BLaER1 (cell line): ENCODE results near the gene TENT5C.

Experiments
- H3K27ac ChIP-seq: shearing (Covaris generic); formaldehyde crosslinking; 2 replicates; pipeline ENCODE4 v1.8.1; 2022
- H3K27me3 ChIP-seq: shearing (Covaris generic); formaldehyde crosslinking; 2 replicates; pipeline ENCODE4 v1.8.1; 2022
- H3K36me3 ChIP-seq: shearing (Covaris generic); formaldehyde crosslinking; 2 replicates; pipeline ENCODE4 v1.8.1; 2022
- H3K4me1 ChIP-seq: shearing (Covaris generic); formaldehyde crosslinking; 2 replicates; pipeline ENCODE4 v1.8.1; 2022
- H3K4me2 ChIP-seq: shearing (Covaris generic); formaldehyde crosslinking; 2 replicates; pipeline ENCODE4 v1.8.1; 2022
- H3K4me3 ChIP-seq: shearing (Covaris generic); formaldehyde crosslinking; 2 replicates; pipeline ENCODE4 v1.8.1; 2022
- H3K9ac ChIP-seq: shearing (Covaris generic); formaldehyde crosslinking; 2 replicates; pipeline ENCODE4 v1.8.1; 2022
- H3K9me3 ChIP-seq: shearing (Covaris generic); formaldehyde crosslinking; 2 replicates; pipeline ENCODE4 v1.8.1; 2022
- H4K20me1 ChIP-seq: shearing (Covaris generic); formaldehyde crosslinking; 2 replicates; pipeline ENCODE4 v1.8.1; 2022
- Cebpa-rat ChIP-seq: shearing (Covaris generic); IDR thresholded peaks from 2 replicates; pipeline ENCODE4 v1.8.1; 2022

Gene TENT5C

DNA sequence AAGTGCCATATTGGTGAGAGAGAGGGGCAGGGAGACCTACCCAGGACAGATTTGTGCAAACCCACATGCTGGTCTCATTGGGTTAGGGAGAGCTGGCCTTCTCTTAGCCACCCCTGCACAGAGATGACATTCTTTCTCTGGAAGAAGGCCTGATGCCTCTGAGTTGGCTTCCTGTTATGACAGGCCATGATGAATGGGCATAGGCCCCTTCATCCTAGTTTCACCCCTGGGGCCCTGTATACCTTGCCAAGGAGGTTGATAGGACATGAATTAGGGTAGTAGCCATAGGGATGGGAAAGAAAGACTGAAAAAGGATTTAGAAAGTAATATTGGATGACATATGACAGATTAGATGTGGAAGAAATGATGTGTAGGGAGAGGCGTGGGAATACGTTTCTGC is 46.6 kb downstream of the TENT5C start:
- TF ChIP-seq Cebpa-rat: no peak
- H3K4me1 ChIP-seq: peaks cover 24% of the 10 kb centered on the region
- H3K9ac ChIP-seq: no peak overlapping the region
- H4K20me1 ChIP-seq: no peaks in the 10 kb centered on the region
- H3K4me3 ChIP-seq: no peak overlapping the region
- H3K36me3 ChIP-seq: no peaks in the 10 kb centered on the region
- no peak overlapping the region for H3K4me2 ChIP-seq
- H3K9me3 ChIP-seq: no peaks in the 10 kb centered on the region
- no peak overlapping the region for H3K27ac ChIP-seq
- no peaks in the 10 kb centered on the region for H3K27me3 ChIP-seq

DNA sequence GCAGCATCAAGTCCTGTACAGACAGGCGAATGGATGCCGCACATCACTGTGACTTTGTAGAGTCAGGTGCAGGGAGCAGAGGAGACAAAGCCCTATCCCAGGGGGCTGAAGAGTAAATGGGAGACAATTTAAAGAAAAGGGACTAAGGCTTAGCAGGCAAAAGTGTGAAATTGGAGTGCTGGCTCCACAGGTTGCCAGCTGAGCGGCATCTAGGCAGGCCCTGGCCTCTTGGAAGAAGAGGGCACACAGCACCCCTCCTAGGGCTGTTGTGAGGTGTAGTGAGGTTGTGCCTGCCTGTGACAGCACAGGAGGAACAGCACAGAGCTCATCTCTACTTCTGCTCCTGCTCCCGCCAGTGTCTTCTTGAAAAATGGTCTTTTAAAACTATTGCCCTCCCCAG is 47.3 kb downstream of the TENT5C start:
- no peak for TF ChIP-seq Cebpa-rat
- Histone ChIP-seq H3K9me3 (no peaks in the 10 kb centered on the region), H4K20me1 (no peaks in the 10 kb centered on the region), H3K9ac (no peak overlapping the region), H3K27me3 (no peaks in the 10 kb centered on the region), H3K4me1 (peaks cover 28% of the 10 kb centered on the region), H3K4me3 (no peak overlapping the region), H3K36me3 (no peaks in the 10 kb centered on the region), H3K4me2 (no peak overlapping the region), H3K27ac (no peak overlapping the region)

DNA sequence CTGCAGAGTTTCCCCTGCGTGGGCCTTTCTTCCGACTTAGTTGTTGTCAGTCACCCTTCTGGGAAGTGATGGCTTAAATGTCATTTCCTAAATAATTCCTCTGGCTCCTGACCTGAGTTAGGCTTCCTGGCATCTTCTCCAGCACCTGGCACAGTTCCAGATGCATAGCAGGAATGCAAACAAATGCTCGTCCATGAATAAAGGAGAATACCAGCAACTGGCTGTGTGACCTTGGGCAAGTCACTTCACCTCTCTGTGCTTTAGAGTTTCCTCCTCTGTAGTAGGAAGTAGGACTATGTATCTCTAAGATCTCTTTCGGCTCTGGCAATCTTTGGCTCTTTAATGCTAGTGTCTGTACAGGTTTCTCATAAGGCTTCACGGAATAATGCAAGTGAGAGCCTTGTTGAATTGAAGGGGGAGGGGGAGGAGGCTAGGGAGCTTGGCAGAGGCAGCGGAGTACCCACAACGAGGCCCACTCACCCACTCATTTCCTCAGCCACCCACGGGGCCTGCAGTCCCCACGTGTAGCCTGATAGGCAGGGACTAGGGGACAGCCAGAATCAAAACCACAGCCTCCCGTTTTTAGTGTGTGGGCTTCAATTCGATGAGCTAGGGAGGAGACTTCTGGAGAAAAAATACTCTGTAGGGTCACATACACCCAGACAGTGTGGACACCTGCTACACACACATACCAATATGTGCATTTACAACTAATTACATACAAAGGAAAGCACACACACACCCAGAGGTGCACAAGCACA is 48.1 kb downstream of the TENT5C start:
- Histone ChIP-seq H4K20me1 (no peaks in the 10 kb centered on the region), H3K4me2 (peak overlapping the region; percentile 11), H3K4me3 (no peak overlapping the region), H3K4me1 (peaks cover 35% of the 10 kb centered on the region), H3K9me3 (no peaks in the 10 kb centered on the region), H3K27ac (no peak overlapping the region), H3K9ac (no peak overlapping the region), H3K27me3 (no peaks in the 10 kb centered on the region), H3K36me3 (no peaks in the 10 kb centered on the region)
- TF ChIP-seq Cebpa-rat: no peak

DNA sequence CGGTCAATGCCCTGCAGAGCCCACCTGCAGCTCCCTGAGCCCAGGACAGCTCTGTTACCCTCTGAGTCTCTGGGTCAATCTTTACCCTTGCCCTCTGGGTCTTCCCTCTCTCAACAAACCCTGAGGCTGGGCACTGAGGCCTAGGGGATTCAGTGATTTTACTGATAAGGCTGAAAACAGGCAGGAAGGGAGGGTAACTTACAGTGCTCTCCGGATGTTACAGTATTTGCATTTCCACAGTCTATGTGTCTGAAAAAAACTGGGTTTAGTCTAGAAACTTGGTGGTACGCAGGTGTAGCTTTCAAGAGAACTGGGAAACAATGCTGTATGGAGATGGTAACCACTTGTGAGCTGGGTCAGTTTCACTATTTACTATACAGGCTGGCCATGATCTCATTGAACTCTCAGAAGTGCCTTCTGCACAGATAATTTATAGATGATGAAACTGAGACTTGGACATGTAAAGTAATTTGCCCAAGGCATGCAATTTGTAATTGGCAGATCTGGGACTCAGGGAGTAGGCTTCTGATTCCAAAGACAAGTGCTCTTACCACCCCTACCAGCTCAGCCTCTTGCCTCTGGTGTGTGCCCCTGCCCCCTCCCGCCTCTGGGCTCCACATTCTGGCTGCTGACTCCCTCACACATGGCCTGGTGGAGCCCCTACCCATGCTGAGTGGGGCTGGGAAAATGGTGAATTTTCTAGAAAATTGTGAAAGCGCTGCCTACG is 48.8 kb downstream of the TENT5C start:
- Histone ChIP-seq H3K4me3 (no peak overlapping the region), H3K9me3 (no peaks in the 10 kb centered on the region), H3K4me2 (peak overlapping the region; percentile 11), H3K27me3 (no peaks in the 10 kb centered on the region), H3K36me3 (no peaks in the 10 kb centered on the region), H4K20me1 (no peaks in the 10 kb centered on the region), H3K4me1 (peaks cover 43% of the 10 kb centered on the region), H3K27ac (no peak overlapping the region), H3K9ac (no peak overlapping the region)
- TF ChIP-seq Cebpa-rat: no peak

DNA sequence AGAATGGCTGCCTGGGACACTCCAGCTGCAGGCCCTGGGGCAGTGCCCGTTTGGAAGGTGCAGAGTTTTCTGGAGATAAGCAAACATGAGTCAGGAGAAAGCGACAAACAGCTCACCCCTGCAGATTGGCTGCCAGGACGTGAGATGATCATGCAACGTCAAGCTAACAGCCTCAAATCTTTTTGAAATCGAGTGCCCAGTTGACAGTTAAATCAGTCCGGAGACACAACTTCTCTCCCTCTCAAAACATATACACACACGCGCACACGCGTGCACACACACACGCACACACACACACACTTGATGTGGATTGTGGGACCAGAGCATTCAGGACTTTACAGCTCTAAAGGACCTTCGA is 49.4 kb downstream of the TENT5C start:
- no peaks in the 10 kb centered on the region for H4K20me1 ChIP-seq
- no peak overlapping the region for H3K4me2 ChIP-seq
- no peak overlapping the region for H3K27ac ChIP-seq
- H3K9ac ChIP-seq: no peak overlapping the region
- no peak for TF ChIP-seq Cebpa-rat
- H3K36me3 ChIP-seq: no peaks in the 10 kb centered on the region
- no peaks in the 10 kb centered on the region for H3K27me3 ChIP-seq
- no peaks in the 10 kb centered on the region for H3K9me3 ChIP-seq
- H3K4me1 ChIP-seq: peaks cover 48% of the 10 kb centered on the region
- no peak overlapping the region for H3K4me3 ChIP-seq

DNA sequence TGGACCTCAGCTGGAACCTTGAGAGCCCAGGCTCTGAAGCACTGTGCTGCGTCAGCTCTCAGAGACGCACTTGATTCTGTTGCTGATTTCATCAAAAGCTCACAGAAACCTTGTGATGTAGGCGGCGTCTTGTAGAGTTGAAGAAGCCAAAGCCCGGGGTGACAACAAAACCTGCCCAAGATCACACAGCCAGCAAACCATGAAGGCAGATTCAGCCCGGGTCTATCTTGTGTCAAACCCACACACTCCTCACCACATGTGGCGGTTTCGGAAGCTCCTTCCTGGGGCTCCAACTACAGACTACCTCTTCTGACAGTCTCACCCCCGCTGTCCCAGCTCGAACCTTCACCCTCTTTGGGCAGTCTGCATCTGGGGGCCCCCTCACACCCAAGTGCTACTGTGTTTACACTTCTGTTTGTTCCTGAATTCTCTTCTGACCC is 50.4 kb downstream of the TENT5C start:
- Histone ChIP-seq H3K4me2 (peak overlapping the region; percentile 49), H3K9ac (no peak overlapping the region), H3K9me3 (no peaks in the 10 kb centered on the region), H3K27me3 (no peaks in the 10 kb centered on the region), H4K20me1 (no peaks in the 10 kb centered on the region), H3K4me3 (no peak overlapping the region), H3K4me1 (peaks cover 58% of the 10 kb centered on the region), H3K36me3 (no peaks in the 10 kb centered on the region), H3K27ac (no peak overlapping the region)
- no peak for TF ChIP-seq Cebpa-rat

DNA sequence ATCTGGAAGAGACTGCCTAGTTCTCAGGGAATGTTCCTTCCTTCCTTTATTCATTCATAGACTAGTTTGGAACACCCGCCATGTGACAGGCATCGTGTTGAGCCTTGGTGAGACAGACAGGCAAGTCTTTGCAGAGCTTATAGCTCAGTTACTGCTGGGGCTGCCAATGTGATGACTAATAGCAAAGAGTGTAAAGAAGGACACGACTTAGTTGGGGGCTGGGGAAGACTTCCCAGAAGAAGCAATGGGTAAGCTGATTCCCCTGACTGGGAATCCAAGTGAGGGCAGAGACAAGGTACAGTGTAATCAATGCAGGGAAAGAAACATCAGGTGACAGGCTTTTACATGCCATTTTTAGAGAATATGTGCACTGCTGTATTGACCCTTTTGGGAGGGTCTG is 51.2 kb downstream of the TENT5C start:
- H3K27ac ChIP-seq: no peak overlapping the region
- H3K9me3 ChIP-seq: no peaks in the 10 kb centered on the region
- no peak overlapping the region for H3K9ac ChIP-seq
- no peak overlapping the region for H3K4me3 ChIP-seq
- H3K4me2 ChIP-seq: no peak overlapping the region
- H3K36me3 ChIP-seq: no peaks in the 10 kb centered on the region
- H3K27me3 ChIP-seq: no peaks in the 10 kb centered on the region
- peaks cover 60% of the 10 kb centered on the region for H3K4me1 ChIP-seq
- H4K20me1 ChIP-seq: no peaks in the 10 kb centered on the region
- TF ChIP-seq Cebpa-rat: no peak

DNA sequence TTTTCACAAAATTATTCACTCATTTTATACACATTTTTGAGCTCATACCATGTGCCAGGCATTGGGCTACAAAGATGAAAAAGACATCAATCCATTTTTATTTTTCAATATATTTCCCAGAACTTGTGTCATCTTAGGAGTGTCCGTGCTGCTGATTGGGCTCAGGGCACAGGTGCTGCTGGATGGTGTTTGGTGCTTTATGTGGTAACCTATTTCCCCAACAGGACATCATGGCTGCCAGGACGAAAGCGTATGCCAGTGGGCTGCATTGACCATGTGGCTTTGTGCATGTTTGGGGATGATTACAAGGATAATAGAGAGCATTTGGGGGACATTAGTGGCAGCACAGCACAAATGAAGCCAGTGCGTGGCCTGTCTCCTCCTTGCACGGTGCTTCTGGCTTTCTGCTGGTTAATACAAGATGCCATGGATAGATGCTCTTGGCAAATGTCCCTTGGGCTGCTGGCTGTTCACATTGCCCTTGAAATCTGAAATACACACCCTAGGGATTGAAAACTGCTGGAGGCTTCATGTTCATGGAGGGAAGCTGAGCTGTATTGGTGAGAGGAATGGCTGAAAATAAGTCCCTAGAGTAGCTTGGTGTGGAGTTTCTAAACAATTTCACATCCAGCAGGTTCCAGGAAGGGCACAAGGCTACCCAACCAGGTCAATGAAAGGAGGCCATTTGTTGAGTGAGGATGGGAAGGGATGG is 52.3 kb downstream of the TENT5C start:
- Histone ChIP-seq H3K4me2 (peak overlapping the region; percentile 68), H3K4me1 (peaks cover 60% of the 10 kb centered on the region), H4K20me1 (no peaks in the 10 kb centered on the region), H3K36me3 (no peaks in the 10 kb centered on the region), H3K9me3 (no peaks in the 10 kb centered on the region), H3K27ac (no peak overlapping the region), H3K9ac (no peak overlapping the region), H3K27me3 (no peaks in the 10 kb centered on the region), H3K4me3 (no peak overlapping the region)
- TF ChIP-seq Cebpa-rat: no peak

DNA sequence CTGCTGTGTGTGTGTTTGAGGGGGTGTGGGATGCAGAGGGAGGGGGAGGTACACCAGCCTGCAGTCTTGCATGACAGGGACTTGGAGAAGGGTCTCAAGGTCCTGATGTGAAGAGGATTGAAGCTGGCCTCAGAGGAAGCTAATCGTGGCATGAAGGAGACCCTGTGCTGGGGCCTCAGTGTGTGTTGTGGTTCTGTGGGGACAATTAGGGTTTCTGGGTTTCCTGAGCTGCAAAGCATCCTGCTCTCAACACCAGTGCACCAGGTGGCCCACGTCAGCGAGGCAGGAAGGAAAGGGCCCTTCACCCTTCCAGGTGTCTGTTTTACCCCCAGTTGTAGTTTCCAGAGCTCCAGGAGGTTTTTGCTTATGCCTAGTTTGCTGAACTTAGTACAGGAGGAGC is 52.8 kb downstream of the TENT5C start:
- Histone ChIP-seq H3K9ac (no peak overlapping the region), H3K4me1 (peaks cover 59% of the 10 kb centered on the region)

More for the DNA sequence above, 52.8 kb downstream of the TENT5C start:
- no peak overlapping the region for H3K4me3 ChIP-seq
- H3K36me3 ChIP-seq: no peaks in the 10 kb centered on the region
- no peaks in the 10 kb centered on the region for H3K9me3 ChIP-seq
- peak overlapping the region; percentile 68 for H3K4me2 ChIP-seq
- no peaks in the 10 kb centered on the region for H3K27me3 ChIP-seq
- TF ChIP-seq Cebpa-rat: no peak
- H3K27ac ChIP-seq: no peak overlapping the region
- H4K20me1 ChIP-seq: no peaks in the 10 kb centered on the region
